Vagina (tissue), 2 donors: ENCODE results near the gene GRAP.
"Not testable (repeated sequence)": the region's sequence is repeated elsewhere in the genome, so short reads cannot be mapped to it uniquely, and the experiment has no call there.

ENCODE experiments used
- CTCF ChIP-seq, 3 experiments: fragments of 450-650 bp in 2 of 3; fragments of 200-600 bp in 1 of 3; sonication (generic) in 1 of 3; IDR thresholded peaks; one replicate each; pipeline ENCODE4 v1.5.1; 2017 to 2019; ENCODE audit warnings: antibody characterized with exemption in 3 of 3, mild to moderate bottlenecking in 2 of 3, moderate library complexity in 2 of 3
- POLR2A ChIP-seq, 2 donors: fragments of 450-650 bp; IDR thresholded peaks; one replicate each; pipeline ENCODE4 v1.6.1; 2017; ENCODE audit warnings: antibody characterized with exemption in 2 of 2, mild to moderate bottlenecking in 2 of 2, moderate library complexity in 2 of 2

- TF ChIP-seq CTCF, POLR2A (IDR thresholded peaks at IDR 0.05): not testable (repeated sequence)
Observed at GRCh38 chr17:19047510-19047909, 753 bp upstream of the GRAP start.
